Neural progenitor cell (in vitro differentiated cells): ENCODE measurements around the gene SFXN5. TPM values are rescaled to one million over a fixed set of nuclear protein-coding genes. Genes with fewer than 3 reads are reported as not detected.

Source experiments
- DNase-seq: peaks from one replicate; pipeline ENCODE4 v3.0.0-alpha.2; 2016; ENCODE audit warnings: low spot score
- H2AFZ ChIP-seq: fragments of 200-600 bp; sonication (generic); replicated peaks from 2 replicates; pipeline ENCODE4 v1.6.1; 2016; ENCODE audit warnings: antibody characterized with exemption
- H3F3A ChIP-seq: fragments of 200-600 bp; sonication (generic); 2 replicates; pipeline ENCODE4 v1.6.1; 2016; ENCODE audit warnings: antibody characterized with exemption, low read depth
- H3K27ac ChIP-seq: fragments of 200-600 bp; sonication (generic); 2 replicates; pipeline ENCODE4 v1.5.1; 2016; ENCODE audit warnings: mild to moderate bottlenecking
- H3K27me3 ChIP-seq: fragments of 200-600 bp; sonication (generic); 2 replicates; pipeline ENCODE4 v1.6.1; 2016; ENCODE audit warnings: mild to moderate bottlenecking, moderate library complexity
- H3K36me3 ChIP-seq: fragments of 200-600 bp; sonication (generic); 2 replicates; pipeline ENCODE4 v1.5.1; 2016
- H3K4me1 ChIP-seq: fragments of 200-600 bp; sonication (generic); 2 replicates; pipeline ENCODE4 v1.6.1; 2016; ENCODE audit warnings: mixed run types
- H3K4me2 ChIP-seq: fragments of 200-600 bp; sonication (generic); 2 replicates; pipeline ENCODE4 v1.6.1; 2016
- H3K4me3 ChIP-seq: fragments of 200-600 bp; sonication (generic); 2 replicates; pipeline ENCODE4 v1.5.1; 2016
- H3K79me2 ChIP-seq: fragments of 200-600 bp; sonication (generic); 2 replicates; pipeline ENCODE4 v1.6.1; 2016; ENCODE audit warnings: low read depth
- H3K9ac ChIP-seq: fragments of 200-600 bp; sonication (generic); 2 replicates; pipeline ENCODE4 v1.6.1; 2016
- H3K9me3 ChIP-seq: fragments of 200-600 bp; sonication (generic); 2 replicates; pipeline ENCODE4 v1.5.1; 2016; ENCODE audit warnings: low read depth
- H4K20me1 ChIP-seq: fragments of 200-600 bp; sonication (generic); 2 replicates; pipeline ENCODE4 v1.6.1; 2016; ENCODE audit warnings: low read depth
- H3K27ac Mint-ChIP-seq: 3 replicates; pipeline ENCODE4 v1.8.0; 2021; ENCODE audit warnings: mixed read lengths
- H3K27me3 Mint-ChIP-seq: 2 replicates; pipeline ENCODE4 v1.8.0; 2022; ENCODE audit warnings: low read depth, mild to moderate bottlenecking, inconsistent platforms, moderate library complexity, mixed read lengths; ENCODE audit not compliant: insufficient read depth
- H3K36me3 Mint-ChIP-seq: 3 replicates; pipeline ENCODE4 v1.8.0; 2021; ENCODE audit warnings: mixed read lengths
- H3K4me1 Mint-ChIP-seq: 3 replicates; pipeline ENCODE4 v1.8.0; 2021; ENCODE audit warnings: mixed read lengths
- H3K4me3 Mint-ChIP-seq: 3 replicates; pipeline ENCODE4 v1.8.0; 2021; ENCODE audit warnings: mild to moderate bottlenecking, moderate library complexity, mixed read lengths
- H3K9me3 Mint-ChIP-seq: 3 replicates; pipeline ENCODE4 v1.8.0; 2020; ENCODE audit warnings: mixed read lengths
- EZH2 ChIP-seq: fragments of 200-600 bp; sonication (generic); IDR thresholded peaks from 2 replicates; pipeline ENCODE4 v1.6.1; 2017; ENCODE audit warnings: antibody characterized with exemption, mild to moderate bottlenecking, moderate library complexity
- EZH2phosphoT487 ChIP-seq: fragments of 200-600 bp; sonication (generic); IDR thresholded peaks from 2 replicates; pipeline ENCODE4 v1.6.1; 2017; ENCODE audit warnings: antibody characterized with exemption
- total RNA-seq: library from RNA; depleted of rRNA; stranded (reverse); fragments of >200 nt; gene quantifications from 2 replicates; pipeline ENCODE4 v1.2.3, GENCODE V29; 2015; ENCODE audit warnings: low replicate concordance
- TF ChIP-seq, protein P1 (sequence below): fragments of 200-600 bp; sonication (generic); IDR thresholded peaks from 2 replicates; pipeline ENCODE4 v1.5.1; 2017; ENCODE audit warnings: antibody characterized with exemption, mild to moderate bottlenecking

Gene SFXN5
- total RNA-seq, 1 donor from 2014 or later, result 3.4 TPM

DNA sequence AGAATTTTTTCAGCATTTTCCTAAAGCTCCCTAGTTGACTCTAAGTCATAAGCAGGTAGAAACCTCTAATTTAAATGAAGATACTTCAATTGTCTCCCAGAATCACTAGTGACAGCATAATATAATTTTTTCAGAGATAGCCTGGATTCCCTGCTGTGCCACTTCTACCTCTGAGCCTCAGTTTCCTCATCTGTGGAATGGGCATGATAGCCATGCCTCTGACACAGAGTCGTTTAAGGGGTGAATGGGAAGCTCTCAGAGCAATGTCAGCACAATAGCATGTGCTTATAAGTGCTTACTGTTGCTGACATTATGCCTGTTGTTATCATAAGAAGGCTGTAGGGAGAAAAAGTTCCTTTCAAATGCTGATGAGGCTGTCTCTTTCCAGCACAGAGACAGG is 48.0 kb downstream of the SFXN5 start:
- H3K36me3 Mint-ChIP-seq, result peaks cover 2% of the 10 kb centered on the region
- H3K27ac ChIP-seq, result no peak overlapping the region

DNA sequence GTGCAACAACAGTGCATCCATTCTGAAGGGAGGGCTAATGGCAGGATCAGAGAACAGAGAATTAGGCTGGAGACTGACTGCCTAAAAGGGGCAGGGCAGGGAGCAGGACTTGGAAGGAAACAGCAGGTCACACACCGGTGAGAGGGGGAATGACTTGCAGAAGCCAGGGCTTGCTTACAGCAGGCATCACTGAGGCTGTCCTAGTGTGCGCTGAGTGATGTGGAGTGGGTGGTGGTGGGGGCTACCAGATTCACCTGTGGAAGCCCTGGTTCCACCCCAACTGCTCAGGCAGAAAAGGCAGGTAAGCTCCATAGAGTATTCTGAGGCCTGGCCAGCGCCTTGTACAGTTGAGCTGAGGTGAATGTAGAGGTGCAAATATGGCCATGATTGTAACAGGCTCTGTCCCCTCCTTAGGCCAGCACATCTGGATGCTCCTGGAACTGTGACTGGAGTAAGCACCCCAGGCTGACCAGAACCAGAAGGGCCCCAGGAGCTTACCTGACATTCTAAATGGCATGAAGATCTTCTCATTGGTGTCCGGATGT is 49.4 kb downstream of the SFXN5 start:
- no peak overlapping the region for H3K4me3 Mint-ChIP-seq

More for the DNA sequence above, 48.0 kb downstream of the SFXN5 start:
- peaks cover 5% of the 10 kb centered on the region for H3K4me1 Mint-ChIP-seq
- Histone ChIP-seq H3K9me3 (no peaks in the 10 kb centered on the region), H3K9ac (no peak overlapping the region), H3K4me3 (no peak overlapping the region), H4K20me1 (no peaks in the 10 kb centered on the region), H3F3A (no peaks in the 10 kb centered on the region), H3K4me1 (no peaks in the 10 kb centered on the region), H3K4me2 (no peak overlapping the region), H3K27me3 (no peaks in the 10 kb centered on the region), H3K79me2 (no peaks in the 10 kb centered on the region), H2AFZ (no peak overlapping the region), H3K36me3 (no peaks in the 10 kb centered on the region)
- H3K27ac Mint-ChIP-seq, result no peak overlapping the region
- H3K9me3 Mint-ChIP-seq, result no peaks in the 10 kb centered on the region
- no peak for DNase-seq
- H3K27me3 Mint-ChIP-seq, result peaks cover 5% of the 10 kb centered on the region
- TF ChIP-seq, protein P1, sequence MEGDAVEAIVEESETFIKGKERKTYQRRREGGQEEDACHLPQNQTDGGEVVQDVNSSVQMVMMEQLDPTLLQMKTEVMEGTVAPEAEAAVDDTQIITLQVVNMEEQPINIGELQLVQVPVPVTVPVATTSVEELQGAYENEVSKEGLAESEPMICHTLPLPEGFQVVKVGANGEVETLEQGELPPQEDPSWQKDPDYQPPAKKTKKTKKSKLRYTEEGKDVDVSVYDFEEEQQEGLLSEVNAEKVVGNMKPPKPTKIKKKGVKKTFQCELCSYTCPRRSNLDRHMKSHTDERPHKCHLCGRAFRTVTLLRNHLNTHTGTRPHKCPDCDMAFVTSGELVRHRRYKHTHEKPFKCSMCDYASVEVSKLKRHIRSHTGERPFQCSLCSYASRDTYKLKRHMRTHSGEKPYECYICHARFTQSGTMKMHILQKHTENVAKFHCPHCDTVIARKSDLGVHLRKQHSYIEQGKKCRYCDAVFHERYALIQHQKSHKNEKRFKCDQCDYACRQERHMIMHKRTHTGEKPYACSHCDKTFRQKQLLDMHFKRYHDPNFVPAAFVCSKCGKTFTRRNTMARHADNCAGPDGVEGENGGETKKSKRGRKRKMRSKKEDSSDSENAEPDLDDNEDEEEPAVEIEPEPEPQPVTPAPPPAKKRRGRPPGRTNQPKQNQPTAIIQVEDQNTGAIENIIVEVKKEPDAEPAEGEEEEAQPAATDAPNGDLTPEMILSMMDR, result no peak
- TF ChIP-seq EZH2phosphoT487 (no peak), EZH2 (no peak)
- H3K4me3 Mint-ChIP-seq, result no peak overlapping the region

DNA sequence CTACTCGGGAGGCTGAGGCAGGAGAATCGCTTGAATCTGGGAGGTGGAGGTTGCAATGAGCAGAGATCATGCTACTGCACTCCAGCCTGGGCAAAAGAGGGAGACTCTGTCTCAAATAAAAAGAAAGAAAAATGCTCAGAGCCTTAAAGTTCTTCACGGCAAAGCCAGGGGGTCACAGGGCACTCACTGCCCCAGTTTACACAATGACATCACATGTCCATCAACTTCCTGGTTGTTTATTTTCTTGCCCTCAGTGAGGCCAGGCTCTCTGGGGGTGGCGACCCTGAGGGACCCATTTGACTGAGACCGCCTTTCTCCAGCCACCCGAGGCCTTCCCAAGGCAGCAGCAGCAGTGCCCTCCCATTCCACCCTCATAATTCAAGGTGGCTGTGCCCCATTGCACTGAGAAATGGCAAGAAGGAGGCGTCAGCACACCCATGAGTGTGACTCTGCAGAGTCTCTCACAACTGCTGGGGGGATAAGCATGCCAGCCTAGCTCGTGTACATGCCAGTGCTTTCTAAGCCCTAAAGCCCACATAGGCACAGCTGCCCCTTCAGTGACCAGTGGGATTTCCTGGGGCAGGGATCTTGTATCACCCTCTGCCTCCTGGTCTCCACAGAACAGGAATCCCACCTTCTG is 50.0 kb downstream of the SFXN5 start:
- Histone ChIP-seq H3K36me3 (no peaks in the 10 kb centered on the region), H3K4me1 (no peaks in the 10 kb centered on the region), H2AFZ (no peak overlapping the region), H3F3A (no peaks in the 10 kb centered on the region), H3K9ac (no peak overlapping the region), H3K79me2 (no peaks in the 10 kb centered on the region), H4K20me1 (no peaks in the 10 kb centered on the region), H3K9me3 (no peaks in the 10 kb centered on the region), H3K4me3 (no peak overlapping the region), H3K4me2 (no peak overlapping the region), H3K27me3 (no peaks in the 10 kb centered on the region), H3K27ac (no peak overlapping the region)
- H3K9me3 Mint-ChIP-seq, result no peaks in the 10 kb centered on the region
- peaks cover 5% of the 10 kb centered on the region for H3K27me3 Mint-ChIP-seq
- no peak overlapping the region for H3K27ac Mint-ChIP-seq
- TF ChIP-seq EZH2phosphoT487, result no peak
- no peak overlapping the region for H3K4me3 Mint-ChIP-seq
- peaks cover 5% of the 10 kb centered on the region for H3K4me1 Mint-ChIP-seq
- DNase-seq, result no peak
- H3K36me3 Mint-ChIP-seq, result peaks cover 4% of the 10 kb centered on the region

More for the DNA sequence above, 49.4 kb downstream of the SFXN5 start:
- H3K9ac ChIP-seq, result no peak overlapping the region
- no peaks in the 10 kb centered on the region for H3K79me2 ChIP-seq
- no peaks in the 10 kb centered on the region for H3K9me3 Mint-ChIP-seq
- no peaks in the 10 kb centered on the region for H3K4me1 ChIP-seq
- H3K27me3 Mint-ChIP-seq, result peaks cover 5% of the 10 kb centered on the region
- no peak overlapping the region for H3K27ac ChIP-seq
- H3F3A ChIP-seq, result no peaks in the 10 kb centered on the region
- no peaks in the 10 kb centered on the region for H3K9me3 ChIP-seq
- H3K27ac Mint-ChIP-seq, result no peak overlapping the region
- H3K4me1 Mint-ChIP-seq, result peaks cover 5% of the 10 kb centered on the region
- TF ChIP-seq, protein P1, result no peak
- TF ChIP-seq EZH2phosphoT487, result no peak
- TF ChIP-seq EZH2, result no peak
- H3K36me3 Mint-ChIP-seq, result peaks cover 4% of the 10 kb centered on the region
- no peaks in the 10 kb centered on the region for H4K20me1 ChIP-seq
- no peak overlapping the region for H3K4me2 ChIP-seq
- H3K36me3 ChIP-seq, result no peaks in the 10 kb centered on the region
- H2AFZ ChIP-seq, result no peak overlapping the region
- H3K4me3 ChIP-seq, result no peak overlapping the region
- no peaks in the 10 kb centered on the region for H3K27me3 ChIP-seq
- DNase-seq, result no peak
